ENCODE measurements around the gene APCS. TPM values are rescaled to one million over a fixed set of nuclear protein-coding genes. Genes with fewer than 3 reads are reported as not detected.

Gene APCS
- not detected for total RNA-seq

- Histone ChIP-seq H3K4me3 (ENCODE audit: low read length) (no peak within 1 kb of the TSS), H3K9me3 (ENCODE audit: low read depth, low read length) (no peaks in the 10 kb centered on the region), H3K27me3 (ENCODE audit: insufficient read depth, low read length) (peaks cover 9% of the 10 kb centered on the region), H3K4me1 (ENCODE audit: insufficient read depth, low read length) (no peaks in the 10 kb centered on the region)
These were observed at the start of gene APCS for GRCh38 chr1:159587461-159587951. Gene APCS (plus strand): TSS chr1:159587826. CDS start chr1:159587922, 96 bp downstream.

GRCh38 chr1:159548126-159548525, 39.5 kb upstream of the APCS start:
- H3K4me3 ChIP-seq (ENCODE audit: low read length) = no peak overlapping the region
- H3K9me3 ChIP-seq (ENCODE audit: low read depth, low read length) = no peaks in the 10 kb centered on the region
- H3K4me1 ChIP-seq (ENCODE audit: insufficient read depth, low read length) = no peaks in the 10 kb centered on the region
- peaks cover 2% of the 10 kb centered on the region for H3K27me3 ChIP-seq (ENCODE audit: insufficient read depth, low read length)

DNA sequence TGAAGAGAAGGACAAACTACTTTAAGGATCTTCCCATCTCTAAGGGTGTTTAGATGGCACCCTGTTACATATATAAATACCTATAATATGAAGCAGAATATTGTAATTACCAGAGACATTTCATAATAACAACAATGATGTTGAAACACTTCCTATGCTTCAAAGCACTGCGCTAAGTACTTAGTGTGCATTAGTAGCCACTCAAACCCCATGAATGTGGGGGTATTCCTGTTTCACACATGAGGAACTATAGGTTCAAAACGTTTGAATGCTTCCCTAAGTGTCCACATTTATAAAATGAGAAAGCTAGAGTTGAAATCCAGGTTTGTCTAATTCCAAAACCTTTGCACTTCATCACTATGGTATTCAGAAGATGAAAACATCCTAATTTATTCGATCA, 33.4 kb upstream of the APCS start:
- H3K9me3 ChIP-seq (ENCODE audit: low read depth, low read length) = no peaks in the 10 kb centered on the region
- peaks cover 7% of the 10 kb centered on the region for H3K4me1 ChIP-seq (ENCODE audit: insufficient read depth, low read length)
- peaks cover 2% of the 10 kb centered on the region for H3K27me3 ChIP-seq (ENCODE audit: insufficient read depth, low read length)
- H3K4me3 ChIP-seq (ENCODE audit: low read length) = no peak overlapping the region

DNA sequence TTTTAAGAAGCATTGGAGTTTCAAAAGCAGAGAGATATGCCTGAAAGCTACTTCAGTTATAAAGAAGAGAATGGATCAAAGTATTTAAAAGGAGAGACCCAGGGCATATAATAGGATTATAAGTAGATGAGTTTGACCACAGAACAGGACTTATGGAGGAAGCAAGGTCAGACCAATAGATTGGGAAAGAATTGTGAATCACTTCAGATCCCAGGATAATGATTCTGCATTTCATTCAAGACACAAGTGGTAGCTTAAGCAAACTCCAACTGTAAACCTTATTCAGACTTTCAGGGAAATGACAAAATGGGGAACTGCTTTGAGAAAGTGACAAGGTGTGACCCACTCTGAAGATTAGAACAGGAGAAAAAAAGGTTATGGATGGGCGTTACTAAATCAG, 32.9 kb upstream of the APCS start:
- Histone ChIP-seq H3K4me3 (ENCODE audit: low read length) (no peak overlapping the region), H3K4me1 (ENCODE audit: insufficient read depth, low read length) (peaks cover 7% of the 10 kb centered on the region), H3K27me3 (ENCODE audit: insufficient read depth, low read length) (peaks cover 2% of the 10 kb centered on the region), H3K9me3 (ENCODE audit: low read depth, low read length) (no peaks in the 10 kb centered on the region)

DNA sequence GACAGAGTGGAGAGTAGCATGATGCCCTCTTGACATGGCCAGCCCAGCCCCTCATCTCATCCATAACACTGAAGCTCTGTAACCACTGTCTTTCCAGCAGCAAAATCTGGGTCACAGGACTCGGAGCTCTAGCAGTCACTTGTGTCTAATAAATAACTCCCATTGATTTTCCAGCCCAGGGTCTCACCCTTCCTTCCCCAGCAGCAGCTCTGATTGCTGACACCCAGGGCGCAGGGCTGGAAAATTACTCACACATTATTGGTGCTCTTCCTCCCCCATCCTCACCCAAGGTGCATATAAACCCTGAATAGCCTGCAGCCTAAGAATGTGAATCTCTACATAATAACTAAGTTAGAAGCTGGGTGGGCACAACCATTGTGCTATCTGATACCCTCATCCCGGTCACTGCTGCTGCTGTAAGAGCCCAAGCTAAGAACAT, 30.7 kb upstream of the APCS start:
- Histone ChIP-seq H3K27me3 (ENCODE audit: insufficient read depth, low read length) (no peaks in the 10 kb centered on the region), H3K9me3 (ENCODE audit: low read depth, low read length) (no peaks in the 10 kb centered on the region), H3K4me3 (ENCODE audit: low read length) (no peak overlapping the region), H3K4me1 (ENCODE audit: insufficient read depth, low read length) (peaks cover 7% of the 10 kb centered on the region)

GRCh38 chr1:159560599-159560998, 27.0 kb upstream of the APCS start:
- Histone ChIP-seq H3K4me3 (ENCODE audit: low read length) (no peak overlapping the region), H3K9me3 (ENCODE audit: low read depth, low read length) (no peaks in the 10 kb centered on the region), H3K4me1 (ENCODE audit: insufficient read depth, low read length) (no peaks in the 10 kb centered on the region), H3K27me3 (ENCODE audit: insufficient read depth, low read length) (no peaks in the 10 kb centered on the region)

- H3K27me3 ChIP-seq (ENCODE audit: insufficient read depth, low read length) = no peaks in the 10 kb centered on the region
- no peaks in the 10 kb centered on the region for H3K9me3 ChIP-seq (ENCODE audit: low read depth, low read length)
- no peaks in the 10 kb centered on the region for H3K4me1 ChIP-seq (ENCODE audit: insufficient read depth, low read length)
- no peak overlapping the region for H3K4me3 ChIP-seq (ENCODE audit: low read length)
These were observed 26.1 kb upstream of the APCS start for GRCh38 chr1:159561497-159561896.

GRCh38 chr1:159562680-159563079, 24.9 kb upstream of the APCS start:
- no peak overlapping the region for H3K4me3 ChIP-seq (ENCODE audit: low read length)
- no peaks in the 10 kb centered on the region for H3K4me1 ChIP-seq (ENCODE audit: insufficient read depth, low read length)
- H3K9me3 ChIP-seq (ENCODE audit: low read depth, low read length) = no peaks in the 10 kb centered on the region
- no peaks in the 10 kb centered on the region for H3K27me3 ChIP-seq (ENCODE audit: insufficient read depth, low read length)

- Histone ChIP-seq H3K9me3 (ENCODE audit: low read depth, low read length) (no peaks in the 10 kb centered on the region), H3K4me3 (ENCODE audit: low read length) (no peak overlapping the region), H3K4me1 (ENCODE audit: insufficient read depth, low read length) (no peaks in the 10 kb centered on the region), H3K27me3 (ENCODE audit: insufficient read depth, low read length) (peaks cover 2% of the 10 kb centered on the region)
These were observed 10.2 kb upstream of the APCS start for GRCh38 chr1:159577446-159577845.

GRCh38 chr1:159580340-159580739, 7.3 kb upstream of the APCS start:
- H3K9me3 ChIP-seq (ENCODE audit: low read depth, low read length) = no peaks in the 10 kb centered on the region
- H3K27me3 ChIP-seq (ENCODE audit: insufficient read depth, low read length) = peaks cover 11% of the 10 kb centered on the region
- no peaks in the 10 kb centered on the region for H3K4me1 ChIP-seq (ENCODE audit: insufficient read depth, low read length)
- H3K4me3 ChIP-seq (ENCODE audit: low read length) = no peak overlapping the region

GRCh38 chr1:159581422-159581821, 6.2 kb upstream of the APCS start:
- H3K4me1 ChIP-seq (ENCODE audit: insufficient read depth, low read length) = no peaks in the 10 kb centered on the region
- H3K27me3 ChIP-seq (ENCODE audit: insufficient read depth, low read length) = peaks cover 11% of the 10 kb centered on the region
- no peaks in the 10 kb centered on the region for H3K9me3 ChIP-seq (ENCODE audit: low read depth, low read length)
- H3K4me3 ChIP-seq (ENCODE audit: low read length) = no peak overlapping the region

DNA sequence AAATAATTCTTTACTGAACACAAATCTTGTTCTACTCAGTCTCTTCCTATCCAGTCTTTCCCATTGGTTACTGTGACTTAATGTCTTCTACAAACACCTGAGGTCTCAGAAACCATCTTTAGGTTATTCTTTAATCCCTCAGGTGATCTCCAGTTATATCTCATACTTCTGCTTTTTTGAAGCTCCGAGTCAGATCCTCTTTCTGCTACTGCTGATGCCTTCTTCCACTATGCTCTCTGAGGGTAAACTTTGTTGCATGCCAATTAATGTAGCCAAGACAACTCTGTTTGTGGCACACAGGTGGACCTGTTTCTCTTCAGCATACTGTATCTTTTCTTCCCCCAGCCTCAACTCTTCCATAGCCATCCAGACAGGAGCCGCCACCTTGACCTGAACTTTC, 3.1 kb upstream of the APCS start:
- Histone ChIP-seq H3K4me3 (ENCODE audit: low read length) (no peak overlapping the region), H3K27me3 (ENCODE audit: insufficient read depth, low read length) (peaks cover 9% of the 10 kb centered on the region), H3K4me1 (ENCODE audit: insufficient read depth, low read length) (no peaks in the 10 kb centered on the region), H3K9me3 (ENCODE audit: low read depth, low read length) (no peaks in the 10 kb centered on the region)

GRCh38 chr1:159591981-159592380, 4.4 kb downstream of the APCS start:
- H3K27me3 ChIP-seq (ENCODE audit: insufficient read depth, low read length) = no peaks in the 10 kb centered on the region
- H3K4me1 ChIP-seq (ENCODE audit: insufficient read depth, low read length) = no peaks in the 10 kb centered on the region
- H3K9me3 ChIP-seq (ENCODE audit: low read depth, low read length) = no peaks in the 10 kb centered on the region
- H3K4me3 ChIP-seq (ENCODE audit: low read length) = no peak overlapping the region

DNA sequence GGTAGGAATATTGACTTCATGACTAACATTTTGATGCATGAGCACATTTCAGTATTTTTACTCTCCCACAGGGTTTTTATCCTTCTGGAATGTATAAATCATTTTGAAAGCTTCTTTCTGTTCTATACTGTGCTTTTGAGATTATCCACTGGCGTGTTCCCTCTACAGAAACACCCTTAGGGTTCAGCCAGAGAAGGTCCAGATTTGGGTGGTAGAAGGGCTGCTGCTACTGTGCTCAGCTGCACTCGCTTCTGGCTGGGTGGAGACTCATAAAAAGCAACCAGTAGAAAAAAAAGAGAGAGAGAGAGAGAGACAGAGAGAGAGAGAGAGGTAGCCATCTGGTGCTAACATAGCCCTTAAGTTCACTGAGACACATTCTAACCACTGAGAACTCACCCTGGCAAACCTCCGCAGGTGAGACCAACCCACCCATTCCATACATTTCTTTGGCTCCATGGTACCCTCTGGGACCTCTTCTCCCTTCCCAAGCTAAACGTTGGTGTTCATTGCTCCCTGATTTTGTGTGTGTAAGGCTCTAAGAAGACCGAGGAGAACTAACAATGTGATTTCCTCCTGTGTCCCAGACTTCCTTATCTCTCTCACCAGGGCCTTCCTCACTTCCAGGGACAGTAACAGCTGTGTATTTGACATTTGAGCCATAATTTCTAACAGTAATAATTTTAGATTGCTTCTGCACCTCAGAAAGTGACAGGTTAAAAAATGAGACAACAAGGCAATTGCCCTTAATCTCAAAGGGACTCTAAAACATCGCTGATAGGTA, 7.2 kb downstream of the APCS start:
- no peaks in the 10 kb centered on the region for H3K4me1 ChIP-seq (ENCODE audit: insufficient read depth, low read length)
- no peak overlapping the region for H3K4me3 ChIP-seq (ENCODE audit: low read length)
- H3K9me3 ChIP-seq (ENCODE audit: low read depth, low read length) = no peaks in the 10 kb centered on the region
- no peaks in the 10 kb centered on the region for H3K27me3 ChIP-seq (ENCODE audit: insufficient read depth, low read length)

DNA sequence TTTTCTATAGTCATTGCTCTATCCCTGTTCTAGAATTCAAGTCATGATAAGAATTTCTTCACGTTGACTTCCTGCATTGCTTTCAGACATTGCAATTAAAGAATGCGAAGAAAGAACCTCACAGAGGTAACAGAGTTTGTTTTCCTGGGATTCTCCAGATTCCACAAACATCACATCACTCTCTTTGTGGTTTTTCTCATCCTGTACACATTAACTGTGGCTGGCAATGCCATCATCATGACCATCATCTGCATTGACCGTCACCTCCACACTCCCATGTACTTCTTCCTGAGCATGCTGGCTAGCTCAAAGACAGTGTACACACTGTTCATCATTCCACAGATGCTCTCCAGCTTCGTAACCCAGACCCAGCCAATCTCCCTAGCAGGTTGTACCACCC, 10.6 kb downstream of the APCS start:
- no peaks in the 10 kb centered on the region for H3K9me3 ChIP-seq (ENCODE audit: low read depth, low read length)
- H3K4me3 ChIP-seq (ENCODE audit: low read length) = no peak overlapping the region
- H3K27me3 ChIP-seq (ENCODE audit: insufficient read depth, low read length) = no peaks in the 10 kb centered on the region
- no peaks in the 10 kb centered on the region for H3K4me1 ChIP-seq (ENCODE audit: insufficient read depth, low read length)

GRCh38 chr1:159600894-159601293, 13.3 kb downstream of the APCS start:
- Histone ChIP-seq H3K4me3 (ENCODE audit: low read length) (no peak overlapping the region), H3K4me1 (ENCODE audit: insufficient read depth, low read length) (no peaks in the 10 kb centered on the region), H3K27me3 (ENCODE audit: insufficient read depth, low read length) (no peaks in the 10 kb centered on the region), H3K9me3 (ENCODE audit: low read depth, low read length) (no peaks in the 10 kb centered on the region)
